Measurements from ENCODE around the gene ZNF516. TPM values are rescaled to one million over a fixed set of nuclear protein-coding genes. Genes with fewer than 3 reads are reported as not detected.
"Not testable (repeated sequence)": the region's sequence is repeated elsewhere in the genome, so short reads cannot be mapped to it uniquely, and the experiment has no call there.

Gene ZNF516
- polyA plus RNA-seq (2012; ENCODE audit: insufficient read depth, insufficient read length), result 8.2 TPM

GRCh38 chr18:76495006-76495370 lies at the start of gene ZNF516:
TSS of gene ZNF516 (minus strand) at chr18:76495242. CDS start at chr18:76443054, 52,188 bp downstream.
- DNase-seq (ENCODE audit: low read depth, low spot score), result no peak
- H3K4me3 ChIP-seq (ENCODE audit: low read length), result peak within 1 kb of the TSS; percentile 71

GRCh38 chr18:76538846-76539245 lies 43.8 kb upstream of the ZNF516 start:
- no peak overlapping the region for H3K4me3 ChIP-seq (ENCODE audit: low read length)
- DNase-seq (ENCODE audit: low read depth, low spot score), result no peak

GRCh38 chr18:76537621-76538020 lies 42.6 kb upstream of the ZNF516 start:
- no peak overlapping the region for H3K4me3 ChIP-seq (ENCODE audit: low read length)
- no peak for DNase-seq (ENCODE audit: low read depth, low spot score)

- not testable (repeated sequence) for H3K4me3 ChIP-seq (ENCODE audit: low read length); DNase-seq (ENCODE audit: low read depth, low spot score)
Observed at GRCh38 chr18:76536593-76536992, 41.6 kb upstream of the ZNF516 start.

GRCh38 chr18:76532875-76533274 lies 37.8 kb upstream of the ZNF516 start:
- no peak overlapping the region for H3K4me3 ChIP-seq (ENCODE audit: low read length)
- no peak for DNase-seq (ENCODE audit: low read depth, low spot score)

GRCh38 chr18:76530846-76531245 lies 35.8 kb upstream of the ZNF516 start:
- no peak for DNase-seq (ENCODE audit: low read depth, low spot score)
- no peak overlapping the region for H3K4me3 ChIP-seq (ENCODE audit: low read length)

- H3K4me3 ChIP-seq (ENCODE audit: low read length), result no peak overlapping the region
- no peak for DNase-seq (ENCODE audit: low read depth, low spot score)
Observed at GRCh38 chr18:76530391-76530790, 35.3 kb upstream of the ZNF516 start.

GRCh38 chr18:76529433-76529811 lies 34.4 kb upstream of the ZNF516 start:
- no peak overlapping the region for H3K4me3 ChIP-seq (ENCODE audit: low read length)
- no peak for DNase-seq (ENCODE audit: low read depth, low spot score)

GRCh38 chr18:76528477-76529432 lies 33.7 kb upstream of the ZNF516 start:
- no peak for DNase-seq (ENCODE audit: low read depth, low spot score)
- H3K4me3 ChIP-seq (ENCODE audit: low read length), result no peak overlapping the region

GRCh38 chr18:76525911-76526310 lies 30.9 kb upstream of the ZNF516 start:
- no peak overlapping the region for H3K4me3 ChIP-seq (ENCODE audit: low read length)
- no peak for DNase-seq (ENCODE audit: low read depth, low spot score)

- no peak overlapping the region for H3K4me3 ChIP-seq (ENCODE audit: low read length)
- DNase-seq (ENCODE audit: low read depth, low spot score), result no peak
Observed at GRCh38 chr18:76524900-76525698, 30.1 kb upstream of the ZNF516 start.

- no peak for DNase-seq (ENCODE audit: low read depth, low spot score)
- no peak overlapping the region for H3K4me3 ChIP-seq (ENCODE audit: low read length)
Observed at GRCh38 chr18:76524477-76524876, 29.4 kb upstream of the ZNF516 start.

GRCh38 chr18:76522551-76522950 lies 27.5 kb upstream of the ZNF516 start:
- no peak for DNase-seq (ENCODE audit: low read depth, low spot score)
- no peak overlapping the region for H3K4me3 ChIP-seq (ENCODE audit: low read length)

GRCh38 chr18:76522122-76522503 lies 27.1 kb upstream of the ZNF516 start:
- no peak overlapping the region for H3K4me3 ChIP-seq (ENCODE audit: low read length)
- DNase-seq (ENCODE audit: low read depth, low spot score), result no peak

GRCh38 chr18:76521417-76522121 lies 26.5 kb upstream of the ZNF516 start:
- no peak for DNase-seq (ENCODE audit: low read depth, low spot score)
- H3K4me3 ChIP-seq (ENCODE audit: low read length), result no peak overlapping the region

- no peak for DNase-seq (ENCODE audit: low read depth, low spot score)
- no peak overlapping the region for H3K4me3 ChIP-seq (ENCODE audit: low read length)
Observed at GRCh38 chr18:76518860-76519538, 24.0 kb upstream of the ZNF516 start.

GRCh38 chr18:76518123-76518859 lies 23.2 kb upstream of the ZNF516 start:
- no peak overlapping the region for H3K4me3 ChIP-seq (ENCODE audit: low read length)
- no peak for DNase-seq (ENCODE audit: low read depth, low spot score)

- DNase-seq (ENCODE audit: low read depth, low spot score), result no peak
- H3K4me3 ChIP-seq (ENCODE audit: low read length), result no peak overlapping the region
Observed at GRCh38 chr18:76515576-76515975, 20.5 kb upstream of the ZNF516 start.

Data from Jurkat, Clone E6-1 (cell line).